ENCODE measurements around the gene IL34.

Gene IL34

GRCh38 chr16:70653406-70653805 is 7.0 kb downstream of the IL34 start:
- Histone ChIP-seq H2BK15ac (ENCODE audit: low read depth, poor library complexity, severe bottlenecking) (no peak overlapping the region), H4K8ac (ENCODE audit: low read length) (no peak overlapping the region), H3K4me1 (ENCODE audit: control insufficient read depth, insufficient read depth, low read depth, low read length) (peaks cover 7% of the 10 kb centered on the region), H3K18ac (ENCODE audit: low read depth in 1 of 2, low read length in 2 of 2) (no peak overlapping the region), H3K23ac (ENCODE audit: low read length in 2 of 2) (no peak overlapping the region), H3K36me3 (ENCODE audit: control insufficient read depth in 1 of 2, insufficient read depth in 2 of 2, low read depth in 1 of 2, low read length in 2 of 2) (no peaks in the 10 kb centered on the region), H3K9ac (ENCODE audit: low read length) (no peak overlapping the region), H3K27me3 (ENCODE audit: control insufficient read depth in 1 of 2, insufficient read depth in 1 of 2, low read length in 2 of 2) (no peaks in the 10 kb centered on the region), H2BK120ac (ENCODE audit: low read depth, low read length) (no peak overlapping the region), H2AK5ac (ENCODE audit: low read length, severe bottlenecking) (no peak overlapping the region), H3K79me1 (replicated peaks; ENCODE audit: low read length, poor library complexity, severe bottlenecking) (no peaks in the 10 kb centered on the region), H3K9me3 (ENCODE audit: control insufficient read depth, low read length) (no peaks in the 10 kb centered on the region), H3K14ac (ENCODE audit: low read length in 2 of 2) (no peak overlapping the region), H2BK12ac (ENCODE audit: low read length in 2 of 2) (peak overlapping the region in 1 of 2 experiments; percentile 81), H3K4me3 (ENCODE audit: insufficient read depth in 1 of 2, low read depth in 1 of 2, low read length in 2 of 2) (no peak overlapping the region), H3K27ac (ENCODE audit: low read length, poor library complexity, severe bottlenecking) (no peak overlapping the region), H4K91ac (ENCODE audit: low read length) (no peak overlapping the region), H3K4ac (ENCODE audit: low read depth in 1 of 2, low read length in 2 of 2) (no peak overlapping the region), H2BK5ac (ENCODE audit: low read depth, low read length, poor library complexity, severe bottlenecking) (no peak overlapping the region), H3K4me2 (ENCODE audit: low read length, poor library complexity, severe bottlenecking) (no peak overlapping the region), H2AFZ (ENCODE audit: low read depth, low read length) (no peak overlapping the region)
- DNase-seq: no peak
- 81% methylated on average over 4 of the region's 4 CpGs for WGBS

DNA sequence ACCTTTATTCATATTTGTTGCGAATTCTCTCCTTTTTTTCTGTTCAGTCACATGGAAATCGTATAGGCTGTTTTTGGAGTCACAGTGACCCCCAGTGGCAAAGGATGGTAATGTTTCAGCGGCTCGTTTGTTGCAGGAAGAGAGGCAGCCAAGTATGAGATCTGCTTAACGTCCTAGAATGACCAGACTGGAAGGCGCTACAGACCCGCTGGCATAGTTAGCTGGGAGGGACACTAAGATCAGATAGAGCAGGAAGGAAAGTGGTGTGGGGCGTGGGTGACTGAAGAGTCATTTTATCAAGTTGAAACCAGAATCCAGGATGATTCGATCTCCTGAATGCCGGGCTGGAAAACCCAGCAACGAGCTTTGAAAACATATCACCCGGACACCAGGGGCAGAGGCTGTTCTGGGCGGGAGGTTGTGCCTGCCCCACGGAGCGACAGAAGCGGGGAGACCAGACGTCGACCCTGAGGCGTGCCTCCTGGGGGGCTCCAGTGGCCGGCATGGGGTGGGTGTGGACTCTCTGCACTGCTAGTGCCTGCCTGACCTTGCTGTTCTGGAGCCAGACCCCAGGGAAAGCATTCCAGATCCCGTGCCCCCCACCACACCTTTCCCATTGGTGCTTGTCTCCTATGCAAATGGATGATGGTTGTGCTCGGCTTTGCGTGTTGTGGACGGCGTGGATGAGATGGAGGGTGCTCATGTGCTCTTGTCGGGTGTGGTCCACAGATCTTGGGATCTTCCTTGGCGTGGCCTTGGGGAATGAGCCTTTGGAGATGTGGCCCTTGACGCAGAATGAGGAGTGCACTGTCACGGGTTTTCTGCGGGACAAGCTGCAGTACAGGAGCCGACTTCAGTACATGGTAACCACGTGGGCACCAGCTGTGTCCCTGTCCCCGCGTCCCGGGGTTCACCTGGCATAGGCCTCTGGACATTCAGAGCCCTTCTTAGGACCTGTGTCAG is 7.7 kb downstream of the IL34 start:
- peak overlapping the region; percentile 42 to 54 for H3K4ac ChIP-seq (ENCODE audit: low read depth in 1 of 2, low read length in 2 of 2)
- H3K4me2 ChIP-seq (ENCODE audit: low read length, poor library complexity, severe bottlenecking): peak overlapping the region; percentile 30
- H3K4me3 ChIP-seq (ENCODE audit: insufficient read depth in 1 of 2, low read depth in 1 of 2, low read length in 2 of 2): peak overlapping the region in 1 of 2 experiments; percentile 73
- no peaks in the 10 kb centered on the region for H3K9me3 ChIP-seq (ENCODE audit: control insufficient read depth, low read length)
- H3K9ac ChIP-seq (ENCODE audit: low read length): peak overlapping the region; percentile 81
- peak overlapping the region; percentile 48 for H4K91ac ChIP-seq (ENCODE audit: low read length)
- no peaks in the 10 kb centered on the region for H3K27me3 ChIP-seq (ENCODE audit: control insufficient read depth in 1 of 2, insufficient read depth in 1 of 2, low read length in 2 of 2)
- H2BK5ac ChIP-seq (ENCODE audit: low read depth, low read length, poor library complexity, severe bottlenecking): no peak overlapping the region
- H3K23ac ChIP-seq (ENCODE audit: low read length in 2 of 2): no peak overlapping the region
- H3K79me1 ChIP-seq (replicated peaks; ENCODE audit: low read length, poor library complexity, severe bottlenecking): no peaks in the 10 kb centered on the region
- no peaks in the 10 kb centered on the region for H3K36me3 ChIP-seq (ENCODE audit: control insufficient read depth in 1 of 2, insufficient read depth in 2 of 2, low read depth in 1 of 2, low read length in 2 of 2)
- no peak overlapping the region for H2BK120ac ChIP-seq (ENCODE audit: low read depth, low read length)
- H2BK15ac ChIP-seq (ENCODE audit: low read depth, poor library complexity, severe bottlenecking): peak overlapping the region; percentile 61
- peak overlapping the region; percentile 61 to 76 for H2BK12ac ChIP-seq (ENCODE audit: low read length in 2 of 2)
- H2AFZ ChIP-seq (ENCODE audit: low read depth, low read length): peak overlapping the region; percentile 18
- WGBS: 59% methylated on average over 34 of the region's 35 CpGs
- peaks cover 7% of the 10 kb centered on the region for H3K4me1 ChIP-seq (ENCODE audit: control insufficient read depth, insufficient read depth, low read depth, low read length)
- peak; percentile 89 for DNase-seq
- no peak overlapping the region for H3K14ac ChIP-seq (ENCODE audit: low read length in 2 of 2)
- H4K8ac ChIP-seq (ENCODE audit: low read length): peak overlapping the region; percentile 24
- H3K27ac ChIP-seq (ENCODE audit: low read length, poor library complexity, severe bottlenecking): no peak overlapping the region
- peak overlapping the region in 1 of 2 experiments; percentile 61 for H3K18ac ChIP-seq (ENCODE audit: low read depth in 1 of 2, low read length in 2 of 2)
- no peak overlapping the region for H2AK5ac ChIP-seq (ENCODE audit: low read length, severe bottlenecking)

- no peak overlapping the region for H3K4me2 ChIP-seq (ENCODE audit: low read length, poor library complexity, severe bottlenecking)
- no peaks in the 10 kb centered on the region for H3K36me3 ChIP-seq (ENCODE audit: control insufficient read depth in 1 of 2, insufficient read depth in 2 of 2, low read depth in 1 of 2, low read length in 2 of 2)
- no peak overlapping the region for H3K9ac ChIP-seq (ENCODE audit: low read length)
- H4K91ac ChIP-seq (ENCODE audit: low read length): no peak overlapping the region
- no peak overlapping the region for H3K27ac ChIP-seq (ENCODE audit: low read length, poor library complexity, severe bottlenecking)
- no peak overlapping the region for H2BK5ac ChIP-seq (ENCODE audit: low read depth, low read length, poor library complexity, severe bottlenecking)
- no peak overlapping the region for H3K14ac ChIP-seq (ENCODE audit: low read length in 2 of 2)
- H3K4ac ChIP-seq (ENCODE audit: low read depth in 1 of 2, low read length in 2 of 2): no peak overlapping the region
- no peak overlapping the region for H2AK5ac ChIP-seq (ENCODE audit: low read length, severe bottlenecking)
- H4K8ac ChIP-seq (ENCODE audit: low read length): no peak overlapping the region
- no peak overlapping the region for H3K18ac ChIP-seq (ENCODE audit: low read depth in 1 of 2, low read length in 2 of 2)
- no peak overlapping the region for H2BK15ac ChIP-seq (ENCODE audit: low read depth, poor library complexity, severe bottlenecking)
- H2BK12ac ChIP-seq (ENCODE audit: low read length in 2 of 2): no peak overlapping the region
- no peaks in the 10 kb centered on the region for H3K79me1 ChIP-seq (replicated peaks; ENCODE audit: low read length, poor library complexity, severe bottlenecking)
- H3K4me3 ChIP-seq (ENCODE audit: insufficient read depth in 1 of 2, low read depth in 1 of 2, low read length in 2 of 2): no peak overlapping the region
- no peak overlapping the region for H2AFZ ChIP-seq (ENCODE audit: low read depth, low read length)
- DNase-seq: no peak
- H3K23ac ChIP-seq (ENCODE audit: low read length in 2 of 2): no peak overlapping the region
- H3K4me1 ChIP-seq (ENCODE audit: control insufficient read depth, insufficient read depth, low read depth, low read length): peaks cover 4% of the 10 kb centered on the region
- H3K9me3 ChIP-seq (ENCODE audit: control insufficient read depth, low read length): no peaks in the 10 kb centered on the region
- WGBS: 92% methylated on average over 7 of the region's 8 CpGs
- H3K27me3 ChIP-seq (ENCODE audit: control insufficient read depth in 1 of 2, insufficient read depth in 1 of 2, low read length in 2 of 2): no peaks in the 10 kb centered on the region
- no peak overlapping the region for H2BK120ac ChIP-seq (ENCODE audit: low read depth, low read length)
Measured at GRCh38 chr16:70656065-70656711, 9.8 kb downstream of the IL34 start.

DNA sequence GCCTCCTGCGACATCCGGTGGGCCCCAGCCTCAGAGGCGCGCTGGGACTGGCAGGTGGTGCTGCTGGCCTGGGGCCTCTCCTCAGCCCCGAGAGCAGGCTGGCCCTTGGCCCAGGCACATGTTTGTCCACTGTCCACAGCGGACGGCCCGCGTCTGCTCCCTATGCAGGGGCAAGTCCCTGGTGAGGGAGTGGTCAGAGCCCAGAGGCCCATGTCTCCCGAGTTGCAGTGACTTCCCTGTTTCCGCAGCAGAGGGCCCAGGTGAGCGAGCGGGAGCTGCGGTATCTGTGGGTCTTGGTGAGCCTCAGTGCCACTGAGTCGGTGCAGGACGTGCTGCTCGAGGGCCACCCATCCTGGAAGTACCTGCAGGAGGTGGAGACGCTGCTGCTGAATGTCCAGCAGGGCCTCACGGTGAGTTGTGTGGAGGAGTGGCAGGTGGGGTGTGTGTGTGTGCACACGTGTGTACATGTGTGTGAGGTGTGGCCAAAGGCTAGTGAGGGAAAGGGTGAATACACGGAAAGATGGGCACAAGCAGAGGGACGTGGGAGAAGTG is 10.4 kb downstream of the IL34 start:
- Histone ChIP-seq H3K4ac (ENCODE audit: low read depth in 1 of 2, low read length in 2 of 2) (no peak overlapping the region), H2AK5ac (ENCODE audit: low read length, severe bottlenecking) (no peak overlapping the region), H3K18ac (ENCODE audit: low read depth in 1 of 2, low read length in 2 of 2) (no peak overlapping the region), H3K79me1 (replicated peaks; ENCODE audit: low read length, poor library complexity, severe bottlenecking) (no peaks in the 10 kb centered on the region), H3K4me3 (ENCODE audit: insufficient read depth in 1 of 2, low read depth in 1 of 2, low read length in 2 of 2) (no peak overlapping the region), H3K23ac (ENCODE audit: low read length in 2 of 2) (no peak overlapping the region), H4K8ac (ENCODE audit: low read length) (no peak overlapping the region), H2BK12ac (ENCODE audit: low read length in 2 of 2) (no peak overlapping the region), H2BK120ac (ENCODE audit: low read depth, low read length) (no peak overlapping the region), H2BK5ac (ENCODE audit: low read depth, low read length, poor library complexity, severe bottlenecking) (no peak overlapping the region), H3K4me2 (ENCODE audit: low read length, poor library complexity, severe bottlenecking) (no peak overlapping the region), H3K36me3 (ENCODE audit: control insufficient read depth in 1 of 2, insufficient read depth in 2 of 2, low read depth in 1 of 2, low read length in 2 of 2) (peaks cover 2 to 4% of the 10 kb centered on the region in 2 experiments), H3K9me3 (ENCODE audit: control insufficient read depth, low read length) (no peaks in the 10 kb centered on the region), H2AFZ (ENCODE audit: low read depth, low read length) (no peak overlapping the region), H3K14ac (ENCODE audit: low read length in 2 of 2) (no peak overlapping the region), H3K9ac (ENCODE audit: low read length) (no peak overlapping the region), H4K91ac (ENCODE audit: low read length) (no peak overlapping the region), H3K27ac (ENCODE audit: low read length, poor library complexity, severe bottlenecking) (no peak overlapping the region), H2BK15ac (ENCODE audit: low read depth, poor library complexity, severe bottlenecking) (no peak overlapping the region), H3K27me3 (ENCODE audit: control insufficient read depth in 1 of 2, insufficient read depth in 1 of 2, low read length in 2 of 2) (no peaks in the 10 kb centered on the region), H3K4me1 (ENCODE audit: control insufficient read depth, insufficient read depth, low read depth, low read length) (peaks cover 2% of the 10 kb centered on the region)
- DNase-seq: no peak
- WGBS: 88% methylated on average over 22 of the region's 22 CpGs

All from mesenchymal stem cell (in vitro differentiated cells and primary cell).